HepG2 (cell line): Measurements from ENCODE around the gene TPRN. TPM values are rescaled to one million over a fixed set of nuclear protein-coding genes. Genes with fewer than 3 reads are reported as not detected.

Experiments
- ATAC-seq: fragments of 200-7000 bp; cut with Tn5 transposase; 3 replicates; pipeline ENCODE4 v1.9.1; 2020; ENCODE audit warnings: mild to moderate bottlenecking, moderate library complexity
- BruUV-seq: library from RNA; stranded (reverse); fragments of 400-500 nt; replicated peaks from 2 replicates; lab custom pipeline; 2021; lab: Mats Ljungman, UMichigan
- CTCF ChIA-PET: fragments of 300-600 bp; formaldehyde crosslinking; extraction: SDS; loops from one replicate; lab custom pipeline; 2021; ENCODE audit warnings: low total read pairs, inconsistent platforms, low intra/inter-chr PET ratio; lab: Yijun Ruan, JAX
- POLR2A ChIA-PET: fragments of 350-600 bp; sonication (Branson Sonifier 250); formaldehyde crosslinking; loops from one replicate; lab custom pipeline; 2020; ENCODE audit warnings: antibody characterized with exemption, inconsistent platforms; lab: Yijun Ruan, JAX
- DNase-seq: peaks from one replicate; pipeline ENCODE4 v3.0.0-alpha.2; 2015; ENCODE audit warnings: low spot score
- FAIRE-seq: peaks from 3 replicates; lab custom pipeline; 2011; peaks lifted over from hg19 to GRCh38; lab: Jason Lieb, UNC
- H2AFZ ChIP-seq: one replicate; pipeline ENCODE4 v1.6.1; 2011; ENCODE audit warnings: low read length, inconsistent platforms
- H3K27ac ChIP-seq: fragments of 300-600 bp; 3 replicates; pipeline ENCODE4 v1.8.0; 2011; ENCODE audit warnings: mixed run types, mild to moderate bottlenecking, mixed read lengths, low read length, inconsistent platforms; ENCODE audit not compliant: insufficient read depth; ENCODE audit errors: extremely low read length
- H3K27me3 ChIP-seq, 2 experiments: fragments of 200-600 bp in 1 of 2; 2 replicates in 1 of 2; 3 replicates in 1 of 2; pipeline versions ENCODE4 v1.6.0 to v1.8.0; 2011; ENCODE audit warnings: low read length in 2 of 2, mild to moderate bottlenecking in 2 of 2, moderate library complexity in 2 of 2, inconsistent platforms in 1 of 2; ENCODE audit not compliant: insufficient read depth in 2 of 2, control insufficient read depth in 1 of 2
- H3K36me3 ChIP-seq, 2 experiments: fragments of 200-600 bp in 1 of 2; replicated peaks in 1 of 2; 2 replicates in 1 of 2; 3 replicates in 1 of 2; pipeline versions ENCODE4 v1.5.1 to v1.8.0; 2011; ENCODE audit warnings: low read length in 2 of 2, inconsistent platforms in 1 of 2; ENCODE audit not compliant: insufficient read depth in 2 of 2, control insufficient read depth in 1 of 2
- H3K4me1 ChIP-seq: 2 replicates; pipeline ENCODE4 v1.5.1; 2012; ENCODE audit warnings: low read length, inconsistent platforms; ENCODE audit not compliant: insufficient read depth
- H3K4me2 ChIP-seq: 2 replicates; pipeline ENCODE4 v1.6.0; 2011; ENCODE audit warnings: low read depth, low read length, inconsistent platforms
- H3K4me3 ChIP-seq, 3 experiments: fragments of 200-600 bp in 1 of 3; sonication (generic), shearing (Covaris generic) in 1 of 3; replicated peaks in 1 of 3; 2 replicates each; pipeline ENCODE4 v1.5.1; 2011 to 2016; ENCODE audit warnings: low read length in 3 of 3, inconsistent platforms in 2 of 3, low read depth in 2 of 3, mild to moderate bottlenecking in 2 of 3, control low read depth in 1 of 3, mixed read lengths in 1 of 3; ENCODE audit not compliant: insufficient read depth in 1 of 3
- H3K79me2 ChIP-seq: one replicate; pipeline ENCODE4 v1.6.1; 2011; ENCODE audit warnings: low read length, inconsistent platforms; ENCODE audit not compliant: insufficient read depth
- H3K9ac ChIP-seq: 2 replicates; pipeline ENCODE4 v1.6.0; 2011; ENCODE audit warnings: mild to moderate bottlenecking, low read depth, low read length, inconsistent platforms; ENCODE audit not compliant: insufficient read depth
- H3K9me3 ChIP-seq: 2 replicates; pipeline ENCODE4 v1.5.1; 2012; ENCODE audit warnings: mild to moderate bottlenecking, low read length
- H4K20me1 ChIP-seq: 2 replicates; pipeline ENCODE4 v1.6.0; 2011; ENCODE audit warnings: inconsistent platforms, mild to moderate bottlenecking, low read length, moderate library complexity; ENCODE audit not compliant: insufficient read depth
- FOXM1 ChIP-seq: sonication (generic); formaldehyde crosslinking; IDR thresholded peaks from 2 replicates; pipeline ENCODE4 v1.5.0; 2020; ENCODE audit warnings: missing genetic modification reagents
- HNF4G ChIP-seq, 2 experiments: sonication (generic) in 1 of 2; formaldehyde crosslinking in 1 of 2; IDR thresholded peaks; 2 replicates each; pipeline versions ENCODE4 v1.4.0 to v1.6.1; 2011 to 2020; ENCODE audit warnings: borderline replicate concordance in 2 of 2, low read depth in 2 of 2, mild to moderate bottlenecking in 2 of 2, low read length in 1 of 2, missing genetic modification reagents in 1 of 2, moderate library complexity in 1 of 2
- KLF15 ChIP-seq: sonication (generic); formaldehyde crosslinking; IDR thresholded peaks from 2 replicates; pipeline ENCODE4 v1.8.1; 2023; ENCODE audit warnings: borderline replicate concordance, mild to moderate bottlenecking, inconsistent platforms, missing genetic modification reagents, mixed read lengths
- NCOA2 ChIP-seq: sonication (generic); formaldehyde crosslinking; IDR thresholded peaks from 2 replicates; pipeline ENCODE4 v1.8.0; 2022; ENCODE audit warnings: inconsistent platforms
- SYNCRIP ChIP-seq: fragments of 200-400 bp; formaldehyde crosslinking; IDR thresholded peaks from 2 replicates; pipeline ENCODE4 v1.6.1; 2018; ENCODE audit warnings: mild to moderate bottlenecking, low read depth, low read length; ENCODE audit not compliant: insufficient read depth
- USF2 ChIP-seq, 2 experiments: sonication (generic) in 1 of 2; formaldehyde crosslinking in 1 of 2; IDR thresholded peaks; 2 replicates each; pipeline versions ENCODE4 v1.5.1 to v1.6.1; 2011 to 2020; ENCODE audit warnings: borderline replicate concordance in 1 of 2, low read depth in 1 of 2, low read length in 1 of 2, mild to moderate bottlenecking in 1 of 2, missing genetic modification reagents in 1 of 2, moderate library complexity in 1 of 2
- ZBTB39 ChIP-seq: sonication (generic); formaldehyde crosslinking; IDR thresholded peaks from 2 replicates; pipeline ENCODE4 v1.5.0; 2020; ENCODE audit warnings: missing genetic modification reagents
- ZNF230 ChIP-seq: sonication (generic); formaldehyde crosslinking; IDR thresholded peaks from 2 replicates; pipeline ENCODE4 v1.4.0; 2020; ENCODE audit warnings: mild to moderate bottlenecking, missing genetic modification reagents
- ZNF33B ChIP-seq: sonication (generic); formaldehyde crosslinking; IDR thresholded peaks from 2 replicates; pipeline ENCODE4 v1.5.1; 2020; ENCODE audit warnings: mild to moderate bottlenecking, missing genetic modification reagents
- WGBS: methylation state at CpG from one replicate; pipeline ENCODE4 v1.1.6; 2017; ENCODE audit warnings: low lambda C conversion rate; 5-methylcytosine and 5-hydroxymethylcytosine counted together
- in situ Hi-C: cut with HindIII; loops from 2 replicates; pipeline ENCODE4 v1.10.0; 2017; ENCODE audit warnings: low pct_unique_long_range_greater_than_20kb; ENCODE audit not compliant: extremely low pct_ligation_motif_present
- intact Hi-C: fragments of 100-400 bp; cut with micrococcal nuclease; formaldehyde crosslinking; loops from one replicate; pipeline ENCODE4 v1.10.0; 2022; ENCODE audit not compliant: unreplicated experiment
- polyA plus RNA-seq, 8 experiments: library from polyadenylated mRNA; depleted of rRNA in 3 of 8; stranded (reverse) in 7 of 8; unstranded in 1 of 8; fragments of >200 nt; fragmentation: Illumina TruSeq in 4 of 8; extraction: Trizol in 4 of 8; gene quantifications; 2 replicates each; pipeline versions ENCODE4 v1.2.1 to v1.2.3, GENCODE V29; 2011 to 2016; ENCODE audit warnings: low read depth in 4 of 8, missing spikeins in 1 of 8, mixed read lengths in 1 of 8; ENCODE audit not compliant: insufficient read depth in 1 of 8
- total RNA-seq, 5 experiments: library from RNA; depleted of rRNA; stranded (reverse); fragments of >200 nt; fragmentation: Illumina TruSeq; extraction: Trizol; gene quantifications; 2 replicates each; pipeline ENCODE4 v1.2.3, GENCODE V29; 2016; ENCODE audit warnings: low read depth in 1 of 5

Gene TPRN
- total and polyA plus RNA-seq, 2 of the 13 experiments (the other 11 are each of a cell fraction or from before 2014, with no cell fraction given), result 10.1 to 19.2 TPM

- no TSS peak for BruUV-seq
- TF ChIP-seq ZNF33B (CRISPR knock-in tag), result no peak
- TF ChIP-seq USF2 (IDR thresholded peaks at IDR 0.05; ENCODE audit: low read depth, low read length), result no peak
- no peak for TF ChIP-seq USF2 (CRISPR knock-in tag; IDR thresholded peaks at IDR 0.05; ENCODE audit: borderline replicate concordance)
- TF ChIP-seq SYNCRIP, result no peak
- no peak for TF ChIP-seq HNF4G (IDR thresholded peaks at IDR 0.05; ENCODE audit: borderline replicate concordance, low read depth, low read length)
- no peak for TF ChIP-seq HNF4G (CRISPR knock-in tag; IDR thresholded peaks at IDR 0.05; ENCODE audit: borderline replicate concordance, low read depth)
- TF ChIP-seq KLF15 (CRISPR knock-in tag), result no peak
- no peak for TF ChIP-seq NCOA2
- TF ChIP-seq ZNF230 (CRISPR knock-in tag), result no peak
- no peak for TF ChIP-seq ZBTB39 (CRISPR knock-in tag)
- TF ChIP-seq FOXM1 (CRISPR knock-in tag), result no peak
These were observed 31.6 kb upstream of the TPRN start for GRCh38 chr9:137232101-137232500.

More at GRCh38 chr9:137232101-137232500, 31.6 kb upstream of the TPRN start:
- DNase-seq (no peak), FAIRE-seq (no peak), ATAC-seq (no peak)
- Histone ChIP-seq H3K4me1 (peaks cover 65% of the 10 kb centered on the region), H3K27me3 (no peaks in the 10 kb centered on the region), H2AFZ (no peak overlapping the region), H3K4me2 (no peak overlapping the region), H3K4me3 (no peak overlapping the region), H3K36me3 (no peaks in the 10 kb centered on the region), H3K27ac (no peak overlapping the region), H3K9me3 (no peaks in the 10 kb centered on the region), H4K20me1 (no peaks in the 10 kb centered on the region), H3K9ac (no peak overlapping the region), H3K79me2 (peaks cover 6% of the 10 kb centered on the region)
- in situ Hi-C loops (no loop called here), intact Hi-C loops (no loop called here)
- WGBS, result 85% methylated on average over 4 of the region's 10 CpGs
- ChIA-PET POLR2A (no interaction called here), CTCF (no interaction called here)
